Measurements from ENCODE around the gene UBE2B.
"Not testable (repeated sequence)": the region's sequence is repeated elsewhere in the genome, so short reads cannot be mapped to it uniquely, and the experiment has no call there.

Gene UBE2B

DNA sequence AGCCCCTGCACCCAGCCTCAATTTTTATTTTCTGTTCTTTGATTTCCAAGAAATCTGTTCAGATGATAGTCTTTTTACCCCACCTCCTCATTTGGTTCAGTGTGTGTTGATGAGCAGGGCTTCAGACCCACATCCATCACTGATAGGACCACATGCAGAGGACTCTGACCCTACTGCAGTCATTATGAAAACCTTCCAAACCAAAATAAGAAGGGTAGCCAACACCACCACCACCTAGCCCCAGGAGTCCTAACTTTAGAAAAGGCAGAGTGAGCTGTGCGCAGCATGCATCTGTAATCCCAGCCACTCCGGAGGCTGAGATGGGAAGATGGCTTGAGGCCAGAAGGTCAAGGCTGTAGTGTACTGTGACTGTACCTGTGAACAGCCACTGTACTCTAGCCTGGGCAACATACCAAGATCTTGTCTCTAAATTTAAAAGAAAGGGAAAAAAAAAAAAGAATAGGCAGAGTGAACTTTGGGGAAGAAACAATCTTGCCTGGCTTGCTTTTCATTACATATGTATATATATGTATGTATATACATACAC lies 27.3 kb downstream of the UBE2B start:
- DNase-seq (ENCODE audit: low read depth): no peak

GRCh38 chr5:134403951-134404350 lies 32.6 kb downstream of the UBE2B start:
- no peak for DNase-seq (ENCODE audit: low read depth)

- DNase-seq (ENCODE audit: low read depth): no peak
Observed at GRCh38 chr5:134406390-134406789, 35.0 kb downstream of the UBE2B start.

GRCh38 chr5:134409321-134409720 lies 38.0 kb downstream of the UBE2B start:
- no peak for DNase-seq (ENCODE audit: low read depth)

GRCh38 chr5:134410822-134411221 lies 39.5 kb downstream of the UBE2B start:
- no peak for DNase-seq (ENCODE audit: low read depth)

GRCh38 chr5:134411228-134411545 lies 39.8 kb downstream of the UBE2B start:
- no peak for DNase-seq (ENCODE audit: low read depth)

- DNase-seq (ENCODE audit: low read depth): peak; percentile 79
Observed at GRCh38 chr5:134411546-134412266, 40.3 kb downstream of the UBE2B start, which contains the start of gene CDKN2AIPNL. Gene CDKN2AIPNL, minus strand, starts transcription at chr5:134411881. Its CDS starts 27 bp downstream, at chr5:134411854.

DNA sequence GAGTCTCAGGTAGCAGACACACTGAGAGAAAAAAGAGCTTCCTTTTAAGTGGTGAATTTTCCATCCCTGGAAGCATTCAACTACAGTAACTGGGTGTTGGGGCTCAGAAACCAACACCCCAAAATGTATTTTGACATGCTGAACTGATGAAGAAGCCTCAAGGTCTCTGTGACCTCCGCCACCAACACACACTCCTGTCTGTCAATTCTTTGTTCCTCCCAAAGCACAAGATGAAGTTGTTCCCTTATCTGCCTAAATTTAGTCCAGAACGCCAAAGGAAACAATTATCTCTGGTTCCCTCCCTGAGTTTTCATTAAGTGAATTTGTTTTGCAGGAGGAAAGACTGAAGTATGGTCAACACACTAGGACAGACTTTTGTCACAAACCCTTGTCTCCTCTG lies 41.7 kb downstream of the UBE2B start:
- no peak for DNase-seq (ENCODE audit: low read depth)

DNA sequence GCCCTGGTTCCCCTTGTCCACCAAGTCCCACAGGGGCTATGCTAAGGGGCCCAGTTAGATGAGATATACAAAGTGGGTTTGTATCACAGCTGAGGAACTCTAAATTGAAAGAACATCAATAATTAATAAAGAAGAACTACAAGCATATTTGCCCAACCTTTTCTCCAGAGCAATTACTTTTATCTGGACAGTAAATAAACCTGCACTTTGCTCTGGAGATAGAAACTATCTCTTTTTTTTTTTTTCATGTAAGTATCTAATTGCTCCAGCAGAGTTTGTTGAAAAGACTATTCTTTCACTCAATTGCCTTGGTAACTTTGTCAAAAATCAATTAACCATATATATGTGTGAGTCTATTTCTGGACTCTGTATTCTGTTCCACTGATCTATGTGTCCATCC lies 46.3 kb downstream of the UBE2B start:
- no peak for DNase-seq (ENCODE audit: low read depth)

DNA sequence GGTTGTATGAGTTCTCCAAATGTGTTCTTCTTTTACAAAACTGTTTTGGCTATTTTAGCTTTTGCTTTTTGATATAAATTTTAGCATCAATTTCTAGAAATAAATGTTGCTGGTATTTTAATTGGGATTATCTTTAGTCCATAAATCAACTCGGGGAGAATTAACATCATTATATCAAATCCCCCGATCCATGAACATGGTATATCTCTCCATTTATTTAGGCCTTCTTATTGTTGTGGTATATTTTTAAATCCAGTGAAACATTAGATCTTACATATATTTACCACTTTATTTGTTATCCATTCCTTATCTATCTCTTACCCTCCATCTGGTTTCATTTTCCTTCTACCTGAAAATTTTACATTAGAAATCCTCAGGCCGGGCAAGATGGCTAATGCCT lies 47.6 kb downstream of the UBE2B start:
- no peak for DNase-seq (ENCODE audit: low read depth)

DNA sequence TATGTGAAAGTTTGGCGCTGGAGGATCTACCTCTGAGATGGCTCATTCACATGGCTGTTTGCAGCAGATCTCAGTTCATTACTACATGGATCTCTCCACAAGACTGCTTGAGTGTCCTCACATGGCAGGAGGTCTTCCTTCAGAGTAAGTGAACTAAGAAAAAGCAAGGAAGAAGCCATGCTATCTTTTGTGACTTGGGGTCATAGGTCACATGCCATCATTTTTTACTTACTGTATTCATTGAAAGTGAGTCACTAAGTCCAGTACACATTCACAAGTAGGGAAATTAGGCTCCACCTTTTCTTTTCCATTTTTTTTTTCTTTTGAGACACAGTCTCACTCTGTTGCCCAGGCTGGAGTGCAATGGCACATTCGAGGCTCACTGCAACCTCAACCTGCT lies 49.0 kb downstream of the UBE2B start:
- DNase-seq (ENCODE audit: low read depth): peak; percentile 38

DNA sequence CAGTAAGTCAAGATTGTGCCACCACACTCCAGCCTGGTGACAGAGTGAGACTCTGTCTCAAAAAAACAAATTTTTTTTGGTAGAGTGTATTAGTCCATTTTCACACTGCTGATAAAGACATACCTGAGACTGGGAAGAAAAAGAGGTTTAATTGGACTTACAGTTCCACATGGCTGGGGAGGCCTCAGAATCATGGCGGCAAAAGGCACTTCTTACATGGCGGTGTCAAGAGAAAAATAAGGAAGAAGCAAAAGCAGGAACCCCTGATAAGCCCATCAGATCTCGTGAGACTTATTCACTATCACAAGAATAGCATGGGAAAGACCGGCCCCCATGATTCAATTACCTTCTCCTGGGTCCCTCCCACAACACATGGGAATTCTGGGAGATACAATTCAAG lies 49.7 kb downstream of the UBE2B start:
- DNase-seq (ENCODE audit: low read depth): not testable (repeated sequence)

GRCh38 chr5:134422791-134423365 lies 51.5 kb downstream of the UBE2B start:
- DNase-seq (ENCODE audit: low read depth): no peak

GRCh38 chr5:134423376-134423775 lies 52.0 kb downstream of the UBE2B start:
- no peak for DNase-seq (ENCODE audit: low read depth)

DNA sequence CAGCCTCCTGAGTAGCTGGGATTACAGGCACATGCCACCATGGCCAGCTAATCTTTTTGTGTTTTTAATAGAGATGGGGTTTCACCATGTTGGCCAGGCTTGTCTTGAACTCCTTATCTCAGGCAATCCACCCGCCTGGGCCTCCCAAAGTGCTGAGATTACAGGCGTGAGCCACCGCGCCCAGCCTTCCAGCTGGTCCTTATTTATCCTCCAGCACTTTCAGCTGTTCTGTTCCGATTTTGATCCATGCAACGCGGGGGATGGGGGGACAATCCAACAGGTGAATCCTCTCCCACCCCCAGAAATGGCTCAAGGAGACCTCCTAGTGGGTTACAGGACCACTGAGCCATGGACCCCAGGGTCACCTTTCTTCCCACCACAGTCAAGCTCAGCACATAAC lies 55.0 kb downstream of the UBE2B start:
- no peak for DNase-seq (ENCODE audit: low read depth)

GRCh38 chr5:134427540-134428041 lies 56.2 kb downstream of the UBE2B start:
- no peak for DNase-seq (ENCODE audit: low read depth)

- no peak for DNase-seq (ENCODE audit: low read depth)
Observed at GRCh38 chr5:134430001-134430569, 58.7 kb downstream of the UBE2B start.

GRCh38 chr5:134432174-134432573 lies 60.8 kb downstream of the UBE2B start:
- no peak for DNase-seq (ENCODE audit: low read depth)

DNA sequence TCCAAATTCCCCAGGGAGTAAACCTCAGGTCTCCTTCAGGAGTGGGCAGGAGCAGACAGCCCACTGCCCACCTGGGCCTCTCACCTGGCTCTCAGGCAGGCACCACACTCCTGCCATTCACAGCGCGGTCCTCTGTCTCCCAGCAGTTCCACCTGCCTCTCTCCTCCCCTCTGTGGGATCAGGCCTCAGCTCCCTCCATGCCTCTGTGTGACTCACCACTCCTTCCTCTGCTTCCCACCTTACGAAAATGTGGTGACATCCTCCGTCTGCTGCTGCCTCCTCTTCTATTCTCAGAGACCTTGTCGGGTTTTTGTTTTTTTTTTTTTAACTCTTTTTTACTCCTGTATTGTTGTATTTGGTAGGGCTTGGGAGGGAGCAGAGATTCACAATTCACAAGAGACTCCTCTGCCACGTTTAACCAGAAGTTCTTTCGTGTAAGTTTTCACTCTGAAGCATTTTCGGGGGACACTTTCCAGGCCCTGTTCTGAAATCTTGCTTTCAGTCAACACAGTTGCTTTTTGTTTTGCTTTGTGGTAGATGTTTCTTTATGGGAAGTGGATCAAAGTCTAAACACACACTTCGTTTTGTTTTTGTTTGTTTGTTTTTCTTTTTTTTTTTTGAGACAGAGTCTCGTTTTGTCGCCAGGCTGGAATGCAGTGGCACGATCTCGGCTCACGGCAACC lies 61.4 kb downstream of the UBE2B start:
- DNase-seq (ENCODE audit: low read depth): peak; percentile 43

DNA sequence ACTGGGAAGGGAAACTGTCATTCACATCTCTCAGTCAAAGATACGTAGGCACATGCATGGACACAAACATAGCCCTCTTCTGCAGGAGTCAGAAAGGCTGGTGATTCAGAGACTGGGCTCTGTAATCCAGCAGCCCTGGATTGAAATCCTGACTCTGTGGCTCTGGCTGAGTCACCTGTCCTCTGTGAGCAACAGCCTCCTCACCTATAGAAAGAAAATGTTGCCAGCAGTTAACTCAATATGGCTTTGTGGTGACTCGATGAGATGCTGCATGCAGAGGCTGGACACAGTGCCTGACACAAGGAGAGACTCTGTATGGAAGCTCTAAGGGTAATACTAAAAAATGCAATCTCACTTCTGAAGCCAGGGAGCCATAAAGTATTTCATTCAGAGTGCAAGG lies 64.2 kb downstream of the UBE2B start:
- peak; percentile 71 for DNase-seq (ENCODE audit: low read depth)

DNA sequence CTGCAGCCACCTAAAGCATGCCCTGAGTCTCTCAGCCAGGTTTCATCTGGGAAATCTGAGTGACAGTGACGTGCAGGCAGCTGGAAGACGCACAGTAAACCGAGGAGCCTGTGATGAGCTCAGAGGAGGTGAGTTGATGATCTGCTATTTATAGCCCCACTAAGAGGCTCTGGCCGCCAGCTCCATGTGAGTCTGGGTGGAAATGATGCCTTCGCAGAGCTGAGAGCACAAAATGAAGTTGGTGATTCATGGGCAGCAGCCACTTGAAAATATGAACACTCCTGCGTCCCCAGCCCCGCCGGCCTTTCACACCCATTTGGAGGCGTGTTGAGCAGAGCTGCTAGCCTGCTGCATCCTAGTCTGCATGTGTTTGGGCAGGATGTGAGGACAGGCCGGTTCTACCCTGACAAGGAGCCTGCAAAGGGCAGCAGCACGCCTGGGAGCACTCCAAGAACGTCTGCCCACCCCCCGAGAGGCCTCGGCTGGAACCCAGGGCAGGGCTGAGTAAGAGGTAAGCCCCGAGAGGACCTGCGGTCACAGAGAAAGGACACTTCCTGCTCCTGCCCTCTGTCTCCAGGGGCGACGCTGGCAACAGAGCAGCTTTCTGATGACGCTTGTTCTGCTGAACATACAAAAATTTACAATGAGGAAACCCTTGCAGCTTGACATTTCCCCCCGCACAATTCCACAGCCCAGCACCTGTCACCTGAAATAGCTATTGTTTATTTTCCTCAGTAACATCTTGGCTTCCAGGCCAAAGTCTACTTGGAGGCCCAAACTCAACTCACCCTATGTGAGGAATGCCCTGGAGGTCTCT lies 65.4 kb downstream of the UBE2B start:
- DNase-seq (ENCODE audit: low read depth): peak; percentile 80

DNA sequence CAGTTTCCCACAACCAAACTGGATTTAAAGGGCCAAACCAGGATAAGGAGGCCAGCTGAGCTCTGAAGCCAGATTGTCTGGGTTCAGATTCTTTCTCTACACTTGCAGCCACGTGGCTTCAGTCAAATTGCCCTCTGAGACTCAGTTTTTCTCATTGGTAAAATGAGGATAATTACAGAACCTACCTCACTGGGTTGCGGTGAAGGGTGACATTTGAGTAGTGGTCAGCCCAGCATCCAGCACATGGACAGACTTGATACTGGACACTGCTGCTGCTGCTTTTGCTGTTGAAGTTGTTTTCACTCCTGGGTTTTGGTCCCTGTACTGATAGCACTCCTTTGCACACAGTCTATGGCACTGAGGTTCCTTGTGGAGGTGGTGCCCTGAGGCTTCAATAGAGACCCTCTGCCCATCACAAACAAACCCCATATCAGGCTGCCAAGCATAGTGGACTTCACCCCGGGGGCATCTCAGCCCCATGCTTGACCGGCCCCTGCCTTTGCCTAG lies 66.0 kb downstream of the UBE2B start:
- no peak for DNase-seq (ENCODE audit: low read depth)

All from amniotic epithelial cell (primary cell).